ENCODE data around the gene SF3B4. TPM values are rescaled to one million over a fixed set of nuclear protein-coding genes. Genes with fewer than 3 reads are reported as not detected.
"Not testable (repeated sequence)": the region's sequence is repeated elsewhere in the genome, so short reads cannot be mapped to it uniquely, and the experiment has no call there.

SF3B4 gene
- polyA plus RNA-seq, 1 donor, result 84.7 TPM

GRCh38 chr1:149888247-149888998 is 39.2 kb downstream of the SF3B4 start:
- DNase-seq, result peak; percentile 93

- peak; percentile 98 for DNase-seq
Measured at GRCh38 chr1:149887456-149888246, 40.0 kb downstream of the SF3B4 start.

GRCh38 chr1:149887196-149887455 is 40.5 kb downstream of the SF3B4 start:
- not testable (repeated sequence) for DNase-seq

- DNase-seq, result peak; percentile 99
Measured at GRCh38 chr1:149886396-149887195, 41.0 kb downstream of the SF3B4 start.

- DNase-seq, result not testable (repeated sequence)
Measured at GRCh38 chr1:149886121-149886395, 41.5 kb downstream of the SF3B4 start.

GRCh38 chr1:149885339-149886120 is 42.1 kb downstream of the SF3B4 start:
- peak; percentile 79 for DNase-seq

- DNase-seq, result peak; percentile 41
Measured at GRCh38 chr1:149884433-149885338, 42.9 kb downstream of the SF3B4 start.

GRCh38 chr1:149883598-149884247 is 43.9 kb downstream of the SF3B4 start:
- no peak for DNase-seq

GRCh38 chr1:149881876-149882275 is 45.7 kb downstream of the SF3B4 start:
- DNase-seq, result no peak

GRCh38 chr1:149879556-149879955 is 48.0 kb downstream of the SF3B4 start:
- DNase-seq, result no peak

GRCh38 chr1:149877211-149877946 is 50.2 kb downstream of the SF3B4 start:
- DNase-seq, result no peak

Other genes starting within 250 kb of the SF3B4 start
- 1.3 TPM for gene FCGR1A, start 145.1 kb downstream of the SF3B4 start, polyA plus RNA-seq (ENCODE audit: insufficient read length)
- gene BOLA1, start 28.2 kb downstream of the SF3B4 start, polyA plus RNA-seq (ENCODE audit: insufficient read length), result 16.9 TPM
- gene SV2A, start 10.0 kb downstream of the SF3B4 start, polyA plus RNA-seq (ENCODE audit: insufficient read length), result 8.4 TPM
- 35.7 TPM for gene MTMR11, start 9.1 kb upstream of the SF3B4 start, polyA plus RNA-seq (ENCODE audit: insufficient read length)
- gene OTUD7B, start 82.9 kb upstream of the SF3B4 start, polyA plus RNA-seq (ENCODE audit: insufficient read length), result 22.1 TPM
- 81.8 TPM for gene VPS45, start 140.0 kb upstream of the SF3B4 start, polyA plus RNA-seq (ENCODE audit: insufficient read length)
- 44.7 TPM for gene PLEKHO1, start 222.1 kb upstream of the SF3B4 start, polyA plus RNA-seq (ENCODE audit: insufficient read length)

Data from left kidney (tissue), 2 donors.